Upper lobe of left lung (tissue), 4 donors: ENCODE measurements around the gene BIVM.

Source experiments
- POLR2AphosphoS5 ChIP-seq, 2 donors: sonication (generic); formaldehyde crosslinking; IDR thresholded peaks; one replicate each; pipeline ENCODE4 v1.5.1; 2017; ENCODE audit warnings: antibody characterized with exemption in 2 of 2
- TF ChIP-seq, protein P1 (sequence below), 6 experiments: fragments of 450-650 bp in 4 of 6; fragments of 200-600 bp in 2 of 6; sonication (generic) in 2 of 6; IDR thresholded peaks; one replicate each; pipeline ENCODE4 v1.5.1; 2016 to 2019; ENCODE audit warnings: antibody characterized with exemption in 6 of 6

DNA sequence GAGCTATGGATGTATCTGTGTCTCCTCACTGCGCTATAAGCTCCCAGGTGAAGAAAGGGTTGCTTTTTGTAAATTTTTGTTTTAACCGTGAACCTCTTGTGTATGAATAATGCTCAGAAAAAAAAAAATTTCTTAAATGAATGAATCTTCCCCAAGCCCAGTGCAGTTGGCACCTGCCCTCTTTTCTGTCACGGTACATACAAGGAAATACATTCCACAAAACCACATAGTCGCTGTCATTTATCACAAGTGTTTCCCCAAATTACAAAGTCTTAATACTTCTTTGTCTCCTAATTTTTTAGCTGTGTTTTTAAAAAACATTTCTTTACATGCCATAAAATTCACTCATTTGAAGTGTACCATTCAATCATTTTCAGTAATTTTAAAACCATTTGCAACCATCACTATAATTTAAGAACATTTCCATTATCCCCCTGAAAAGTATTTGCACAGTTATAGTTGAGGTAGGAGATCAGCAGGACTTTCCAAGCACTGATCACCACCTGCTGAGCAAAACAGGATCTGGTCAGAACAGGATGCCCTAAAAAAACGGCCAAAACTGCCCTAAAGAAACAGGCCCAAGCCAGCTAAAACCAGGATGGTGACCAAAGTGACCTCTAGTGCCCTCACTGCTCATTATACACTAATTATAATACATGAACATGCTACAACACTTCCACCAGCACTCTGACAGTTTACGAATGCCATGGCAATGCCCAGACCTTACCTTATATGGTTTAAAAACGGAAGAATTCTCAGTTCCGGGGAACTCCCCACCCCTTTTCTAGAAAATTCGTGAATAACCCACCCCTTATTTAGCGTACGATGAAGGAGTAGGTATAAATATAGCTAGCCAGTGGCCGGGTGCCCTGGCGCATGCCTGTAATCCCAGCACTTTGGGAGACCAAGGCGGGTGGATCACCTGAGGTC lies 24.1 kb upstream of the BIVM start:
- no peak for TF ChIP-seq POLR2AphosphoS5 (IDR thresholded peaks at IDR 0.05)
- TF ChIP-seq, protein P1, sequence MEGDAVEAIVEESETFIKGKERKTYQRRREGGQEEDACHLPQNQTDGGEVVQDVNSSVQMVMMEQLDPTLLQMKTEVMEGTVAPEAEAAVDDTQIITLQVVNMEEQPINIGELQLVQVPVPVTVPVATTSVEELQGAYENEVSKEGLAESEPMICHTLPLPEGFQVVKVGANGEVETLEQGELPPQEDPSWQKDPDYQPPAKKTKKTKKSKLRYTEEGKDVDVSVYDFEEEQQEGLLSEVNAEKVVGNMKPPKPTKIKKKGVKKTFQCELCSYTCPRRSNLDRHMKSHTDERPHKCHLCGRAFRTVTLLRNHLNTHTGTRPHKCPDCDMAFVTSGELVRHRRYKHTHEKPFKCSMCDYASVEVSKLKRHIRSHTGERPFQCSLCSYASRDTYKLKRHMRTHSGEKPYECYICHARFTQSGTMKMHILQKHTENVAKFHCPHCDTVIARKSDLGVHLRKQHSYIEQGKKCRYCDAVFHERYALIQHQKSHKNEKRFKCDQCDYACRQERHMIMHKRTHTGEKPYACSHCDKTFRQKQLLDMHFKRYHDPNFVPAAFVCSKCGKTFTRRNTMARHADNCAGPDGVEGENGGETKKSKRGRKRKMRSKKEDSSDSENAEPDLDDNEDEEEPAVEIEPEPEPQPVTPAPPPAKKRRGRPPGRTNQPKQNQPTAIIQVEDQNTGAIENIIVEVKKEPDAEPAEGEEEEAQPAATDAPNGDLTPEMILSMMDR (IDR thresholded peaks at IDR 0.05), result no peak
